Measurements from ENCODE around the gene FTCD. TPM values are rescaled to one million over a fixed set of nuclear protein-coding genes. Genes with fewer than 3 reads are reported as not detected.
A peak's percentile ranks its signal among the peaks of the same experiment; 100 is the strongest.
"Not testable (repeated sequence)": the region's sequence is repeated elsewhere in the genome, so short reads cannot be mapped to it uniquely, and the experiment has no call there.

The FTCD gene
- total and polyA plus RNA-seq, 2 of the 4 experiments (the other 2 are of a cell fraction) = 0.55 TPM; not detected in 1

DNA sequence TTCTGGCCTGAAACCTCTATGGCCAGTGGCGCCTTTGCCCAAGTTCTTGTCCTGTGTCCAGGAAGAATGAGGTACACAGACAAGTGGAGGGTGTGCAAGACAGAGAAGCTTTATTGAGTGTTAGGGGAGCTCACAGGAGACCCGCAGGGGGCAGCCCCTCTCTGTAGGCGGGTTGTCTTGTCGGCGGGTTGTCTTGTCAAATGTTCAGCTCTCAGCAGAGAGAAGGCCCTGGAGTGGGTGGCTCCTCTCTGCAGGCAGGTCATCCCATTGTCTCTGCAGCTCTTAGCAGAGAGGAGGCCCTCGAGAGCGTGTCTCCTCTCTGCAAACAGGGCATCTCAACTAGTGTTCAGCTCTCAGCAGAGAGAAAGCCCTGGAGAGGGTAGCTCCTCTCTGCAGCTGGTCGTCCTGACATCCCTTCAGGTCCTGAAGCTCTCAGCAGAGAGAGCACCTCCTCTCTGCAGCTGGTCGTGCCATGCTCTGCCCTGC is 46.5 kb downstream of the FTCD start:
- Histone ChIP-seq H2AFZ (replicated peaks; ENCODE audit: low read length, poor library complexity) (no peak overlapping the region), H3K27me3 (ENCODE audit: control insufficient read depth, insufficient read depth, low read length) (no peaks in the 10 kb centered on the region), H4K91ac (ENCODE audit: insufficient read depth, low read depth, low read length) (no peak overlapping the region), H3K4me3 (ENCODE audit: insufficient read depth, low read depth, low read length) (no peak overlapping the region), H2AK9ac (replicated peaks; ENCODE audit: low read depth, low read length, poor library complexity) (peak overlapping the region; percentile 42), H3K9me1 (ENCODE audit: insufficient read depth, low read length) (no peaks in the 10 kb centered on the region), H2BK20ac (ENCODE audit: low read depth, low read length) (no peak overlapping the region), H4K20me1 (ENCODE audit: insufficient read depth, low read length) (peaks cover 95% of the 10 kb centered on the region), H2AK5ac (ENCODE audit: low read depth, low read length) (no peak overlapping the region), H3K18ac (ENCODE audit: low read depth, low read length) (no peak overlapping the region), H3K79me1 (ENCODE audit: low read depth in 1 of 2, low read length in 2 of 2) (peaks cover 15 to 61% of the 10 kb centered on the region in 2 experiments), H2BK120ac (ENCODE audit: low read depth, low read length) (no peak overlapping the region), H3K23ac (ENCODE audit: low read depth, low read length) (no peak overlapping the region), H4K8ac (ENCODE audit: low read depth in 2 of 2, low read length in 2 of 2) (no peak overlapping the region), H4K5ac (ENCODE audit: low read depth, low read length) (no peak overlapping the region), H3K9ac (ENCODE audit: low read depth, low read length) (no peak overlapping the region), H2BK15ac (ENCODE audit: low read depth, low read length) (no peak overlapping the region), H3K56ac (ENCODE audit: extremely low read depth, insufficient read depth, low read length) (no peak overlapping the region), H3K4me2 (ENCODE audit: low read depth, low read length) (no peak overlapping the region), H3K4me1 (ENCODE audit: control insufficient read depth, insufficient read depth, low read length) (peaks cover 4% of the 10 kb centered on the region), H3K36me3 (ENCODE audit: control insufficient read depth, insufficient read depth, low read length) (peaks cover 61% of the 10 kb centered on the region), H2BK5ac (ENCODE audit: low read depth, low read length, poor library complexity, severe bottlenecking) (no peak overlapping the region), H3K14ac (replicated peaks; ENCODE audit: low read depth, low read length) (no peak overlapping the region), H3K4ac (ENCODE audit: low read depth, low read length) (no peak overlapping the region), H3K27ac (ENCODE audit: insufficient read depth, low read length) (no peak overlapping the region), H3K9me3 (ENCODE audit: control insufficient read depth, insufficient read depth, low read length) (peaks cover 7% of the 10 kb centered on the region; the same call in 1 of the 2 replicates)
- BruUV-seq (replicated peaks) = no TSS peak
- DNase-seq = no peak
- in situ Hi-C loops (cut with MboI; ENCODE audit: low sequenced_read_pairs) = no loop called here
- TF ChIP-seq CHD1 (IDR thresholded peaks at IDR 0.05; ENCODE audit: low read depth, low read length) = no peak
- CTCF ChIA-PET = no interaction called here
- POLR2A ChIA-PET (ENCODE audit: unreplicated experiment) = no interaction called here
- 79% methylated on average over 3 of the region's 9 CpGs; no CpG with 5 or more reads in 1 of the 2 experiments for WGBS, 2 experiments (ENCODE audit: extremely low coverage in 2 of 2, insufficient read length in 1 of 2)
- intact Hi-C loops (cut with micrococcal nuclease) = no loop called here
- ATAC-seq (ENCODE audit: low read depth) = peak; percentile 24; the same call in 1 of the 2 replicates
- dilution Hi-C loops (cut with HindIII; ENCODE audit: low sequenced_read_pairs, unreplicated experiment) = no loop called here

DNA sequence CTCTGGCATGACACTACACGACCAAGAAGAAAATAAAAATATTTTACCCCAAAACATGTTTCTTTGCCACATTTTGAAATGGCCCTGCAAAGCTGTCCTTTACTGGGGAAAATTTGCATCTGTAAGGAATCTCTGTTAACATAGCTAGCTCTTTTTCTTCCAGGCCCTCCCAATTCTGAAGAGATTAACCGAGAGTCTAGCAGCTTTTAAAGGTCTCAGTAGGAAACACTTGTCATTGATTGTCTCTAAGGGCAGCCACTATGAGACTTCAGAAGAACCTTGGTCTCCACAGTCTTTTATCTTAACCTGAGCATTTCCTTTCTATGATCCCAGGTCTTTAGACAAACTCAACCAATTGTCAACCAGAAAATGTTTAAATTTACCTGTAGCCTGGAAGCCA is 48.0 kb downstream of the FTCD start:
- in situ Hi-C loops (cut with MboI; ENCODE audit: low sequenced_read_pairs); H3K9me3 ChIP-seq (ENCODE audit: control insufficient read depth, insufficient read depth, low read length); H3K9ac ChIP-seq (ENCODE audit: low read depth, low read length); H2AFZ ChIP-seq (replicated peaks; ENCODE audit: low read length, poor library complexity); BruUV-seq (replicated peaks); H3K4me1 ChIP-seq (ENCODE audit: control insufficient read depth, insufficient read depth, low read length); H3K27me3 ChIP-seq (ENCODE audit: control insufficient read depth, insufficient read depth, low read length); DNase-seq; H3K14ac ChIP-seq (replicated peaks; ENCODE audit: low read depth, low read length); H3K27ac ChIP-seq (ENCODE audit: insufficient read depth, low read length); ATAC-seq (ENCODE audit: low read depth); H3K23ac ChIP-seq (ENCODE audit: low read depth, low read length); H3K4me2 ChIP-seq (ENCODE audit: low read depth, low read length); H2AK9ac ChIP-seq (replicated peaks; ENCODE audit: low read depth, low read length, poor library complexity); intact Hi-C loops (cut with micrococcal nuclease); H3K4me3 ChIP-seq (ENCODE audit: insufficient read depth, low read depth, low read length); CTCF ChIA-PET; H2BK20ac ChIP-seq (ENCODE audit: low read depth, low read length); H4K8ac ChIP-seq (ENCODE audit: low read depth in 2 of 2, low read length in 2 of 2); H4K5ac ChIP-seq (ENCODE audit: low read depth, low read length); H2BK15ac ChIP-seq (ENCODE audit: low read depth, low read length); H3K9me1 ChIP-seq (ENCODE audit: insufficient read depth, low read length); H4K91ac ChIP-seq (ENCODE audit: insufficient read depth, low read depth, low read length); dilution Hi-C loops (cut with HindIII; ENCODE audit: low sequenced_read_pairs, unreplicated experiment); POLR2A ChIA-PET (ENCODE audit: unreplicated experiment); H2AK5ac ChIP-seq (ENCODE audit: low read depth, low read length); H2BK120ac ChIP-seq (ENCODE audit: low read depth, low read length); H3K56ac ChIP-seq (ENCODE audit: extremely low read depth, insufficient read depth, low read length); H3K4ac ChIP-seq (ENCODE audit: low read depth, low read length); H3K18ac ChIP-seq (ENCODE audit: low read depth, low read length); H2BK5ac ChIP-seq (ENCODE audit: low read depth, low read length, poor library complexity, severe bottlenecking): not testable (repeated sequence)
- WGBS, 2 experiments (ENCODE audit: extremely low coverage in 2 of 2, insufficient read length in 1 of 2) = 100% methylated on average over 1 of the region's 2 CpGs; no CpG with 5 or more reads in 1 of the 2 experiments
- Histone ChIP-seq H3K36me3 (ENCODE audit: control insufficient read depth, insufficient read depth, low read length) (peaks cover 47% of the 10 kb centered on the region), H4K20me1 (ENCODE audit: insufficient read depth, low read length) (peaks cover 93% of the 10 kb centered on the region), H3K79me1 (ENCODE audit: low read depth in 1 of 2, low read length in 2 of 2) (peaks cover 6 to 46% of the 10 kb centered on the region in 2 experiments)
